Transverse colon (tissue), 4 donors: Measurements from ENCODE around the gene CACNG6. TPM values are rescaled to one million over a fixed set of nuclear protein-coding genes. Genes with fewer than 3 reads are reported as not detected.

Source experiments
- DNase-seq: peaks from one replicate; pipeline ENCODE4 v3.0.0-alpha.2; 2019
- H3K27ac ChIP-seq, 4 donors: fragments of 200-600 bp; sonication (generic); 2 replicates each; pipeline ENCODE4 v1.5.1; 2016 to 2018; ENCODE audit warnings: inconsistent platforms in 4 of 4
- H3K27me3 ChIP-seq: fragments of 200-600 bp; sonication (generic); 2 replicates; pipeline ENCODE4 v1.5.1; 2017; ENCODE audit warnings: inconsistent platforms
- H3K36me3 ChIP-seq, 4 donors: fragments of 200-600 bp; sonication (generic); 2 replicates each; pipeline ENCODE4 v1.5.1; 2017 to 2019; ENCODE audit warnings: inconsistent platforms in 4 of 4
- H3K4me1 ChIP-seq, 4 donors: fragments of 200-600 bp; sonication (generic); 2 replicates each; pipeline ENCODE4 v1.5.1; 2017 to 2020; ENCODE audit warnings: inconsistent platforms in 4 of 4
- H3K4me3 ChIP-seq, 4 donors: fragments of 200-600 bp; sonication (generic); 1 replicate in 1 of 4; 2 replicates in 3 of 4; pipeline versions ENCODE4 v1.5.1 to v1.6.1; 2017 to 2019; ENCODE audit warnings: inconsistent platforms in 4 of 4
- H3K9me3 ChIP-seq, 2 donors: fragments of 200-600 bp; sonication (generic); 2 replicates each; pipeline ENCODE4 v1.5.1; 2017 to 2019; ENCODE audit warnings: inconsistent platforms in 2 of 2
- CTCF ChIP-seq, 5 experiments: fragments of 200-600 bp in 3 of 5; fragments of 450-650 bp in 2 of 5; sonication (generic) in 3 of 5; IDR thresholded peaks; 1 replicate in 2 of 5; 2 replicates in 3 of 5; pipeline ENCODE4 v1.5.1; 2016 to 2017; ENCODE audit warnings: antibody characterized with exemption in 5 of 5, inconsistent platforms in 3 of 5, mild to moderate bottlenecking in 2 of 5, moderate library complexity in 1 of 5
- EP300 ChIP-seq: sonication (generic); formaldehyde crosslinking; IDR thresholded peaks from one replicate; pipeline ENCODE4 v1.6.1; 2017; ENCODE audit warnings: antibody characterized with exemption, low read depth
- POLR2A ChIP-seq: fragments of 450-650 bp; IDR thresholded peaks from one replicate; pipeline ENCODE4 v1.6.1; 2016; ENCODE audit warnings: antibody characterized with exemption, mild to moderate bottlenecking, moderate library complexity
- POLR2AphosphoS5 ChIP-seq, 3 donors: sonication (generic); formaldehyde crosslinking; IDR thresholded peaks; one replicate each; pipeline ENCODE4 v1.6.1; 2016; ENCODE audit warnings: antibody characterized with exemption in 3 of 3
- whole genome bisulfite sequencing, 2 donors: methylation state at CpG; one replicate each; pipeline ENCODE4 v1.1.5; 2018; ENCODE audit warnings: low coverage in 1 of 2; 5-methylcytosine and 5-hydroxymethylcytosine counted together
- in situ Hi-C, 4 donors: fragments of 200-750 bp; cut with MboI; loops; one replicate each; pipeline versions ENCODE4 v1.15.0 to v1.15.1; 2017; ENCODE audit warnings: low sequenced_read_pairs in 3 of 4, low pct_ligation_motif_present in 1 of 4, low pct_unique_long_range_greater_than_20kb in 1 of 4
- intact Hi-C: fragments of 100-400 bp; cut with DNase I; formaldehyde crosslinking; loops from one replicate; pipeline ENCODE4 v1.15.1; 2023; ENCODE audit warnings: low total_unique reads
- total RNA-seq, 4 donors: library from RNA; depleted of rRNA; stranded (reverse); fragments of >200 nt; gene quantifications; one replicate each; pipeline ENCODE4 v1.1.0, GENCODE V29; 2016

Gene CACNG6
- total RNA-seq, 4 donors from 2014 or later, result not detected

DNA sequence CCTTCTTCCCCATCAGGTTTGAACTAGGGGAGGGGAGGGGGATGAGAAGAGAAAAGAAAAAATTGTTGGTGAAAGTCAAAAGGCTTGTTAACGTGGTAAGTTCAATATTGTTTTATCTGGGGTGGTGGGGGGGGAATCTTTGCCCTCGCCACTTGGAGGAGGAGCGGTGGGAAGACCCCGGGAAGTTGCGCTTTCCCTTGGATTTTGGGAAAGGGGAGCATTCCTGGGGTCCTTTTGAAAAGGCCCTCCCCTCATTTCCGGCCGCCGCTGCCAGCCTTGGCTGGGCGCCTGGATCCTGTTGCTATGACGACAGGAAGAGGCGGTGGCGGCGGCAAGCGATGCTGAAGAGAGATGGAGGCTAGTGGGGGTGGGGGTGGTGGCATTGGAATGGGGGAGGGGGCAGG, 33.3 kb upstream of the CACNG6 start:
- no peak for DNase-seq
- in situ Hi-C loops, result no loop called here
- Histone ChIP-seq H3K9me3 (no peaks in the 10 kb centered on the region), H3K27me3 (peaks cover 72% of the 10 kb centered on the region), H3K4me1 (no peaks in the 10 kb centered on the region), H3K36me3 (no peaks in the 10 kb centered on the region), H3K27ac (no peak overlapping the region), H3K4me3 (no peak overlapping the region)
- 12 to 20% methylated on average over 7 to 14 of the region's 14 CpGs for WGBS, 2 donors
- TF ChIP-seq POLR2A (no peak), POLR2AphosphoS5 (IDR thresholded peaks at IDR 0.05) (no peak), EP300 (no peak), CTCF (IDR thresholded peaks at IDR 0.05) (no peak)
- intact Hi-C loops, result no loop called here

DNA sequence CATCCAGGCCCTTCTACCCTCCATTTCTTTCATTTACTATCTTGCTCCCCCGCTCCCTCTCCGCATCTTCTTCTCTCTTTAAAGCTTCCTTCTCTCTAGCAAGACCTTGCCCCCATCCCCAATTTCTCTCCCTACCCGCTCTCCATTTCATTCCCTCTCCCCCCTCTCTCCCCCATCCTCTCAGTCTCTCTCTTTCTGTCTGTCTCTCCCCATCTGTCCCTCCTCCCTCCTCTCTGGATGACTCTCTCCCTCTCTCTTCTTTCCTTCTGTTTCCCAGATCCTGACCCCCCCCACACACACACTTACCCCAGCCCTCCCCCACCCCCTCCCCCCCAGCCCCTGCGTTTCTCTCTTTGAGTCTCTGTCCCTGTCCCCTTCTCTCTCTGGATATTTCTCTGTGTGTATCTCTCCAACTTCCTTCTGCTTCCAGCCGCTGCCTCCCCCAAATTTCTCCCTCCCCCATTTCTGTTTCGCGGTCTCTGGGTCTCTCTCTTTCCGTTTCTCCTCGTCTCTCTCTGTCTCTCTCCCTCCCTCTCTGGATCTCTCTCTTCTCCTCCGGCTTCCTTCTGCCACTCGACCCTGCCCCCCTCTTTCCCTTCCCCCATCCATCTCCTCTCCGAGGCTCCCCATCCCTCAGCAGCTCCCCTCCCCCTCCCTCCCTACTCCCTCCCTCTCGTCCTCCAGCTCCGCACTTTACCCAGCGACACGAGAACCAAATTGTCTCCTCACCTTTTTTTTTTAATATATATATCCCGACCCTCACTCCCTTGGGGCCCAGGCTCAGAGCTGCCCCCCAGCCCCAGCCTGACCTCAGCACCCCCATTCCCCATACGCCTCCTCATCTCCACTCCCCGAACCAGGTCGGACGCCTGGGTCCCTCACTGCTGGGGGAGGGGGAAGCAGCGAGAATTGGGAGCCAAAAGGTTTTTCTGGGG, 32.3 kb upstream of the CACNG6 start:
- Histone ChIP-seq H3K27ac (no peak overlapping the region), H3K9me3 (no peaks in the 10 kb centered on the region), H3K36me3 (no peaks in the 10 kb centered on the region), H3K4me1 (no peaks in the 10 kb centered on the region), H3K4me3 (no peak overlapping the region), H3K27me3 (peaks cover 79% of the 10 kb centered on the region)
- no peak for DNase-seq
- WGBS, 2 donors, result 9 to 11% methylated on average over 8 to 22 of the region's 22 CpGs
- intact Hi-C loops (no loop called here), in situ Hi-C loops (no loop called here)
- TF ChIP-seq EP300 (no peak), CTCF (IDR thresholded peaks at IDR 0.05) (no peak), POLR2AphosphoS5 (IDR thresholded peaks at IDR 0.05) (no peak), POLR2A (no peak)

DNA sequence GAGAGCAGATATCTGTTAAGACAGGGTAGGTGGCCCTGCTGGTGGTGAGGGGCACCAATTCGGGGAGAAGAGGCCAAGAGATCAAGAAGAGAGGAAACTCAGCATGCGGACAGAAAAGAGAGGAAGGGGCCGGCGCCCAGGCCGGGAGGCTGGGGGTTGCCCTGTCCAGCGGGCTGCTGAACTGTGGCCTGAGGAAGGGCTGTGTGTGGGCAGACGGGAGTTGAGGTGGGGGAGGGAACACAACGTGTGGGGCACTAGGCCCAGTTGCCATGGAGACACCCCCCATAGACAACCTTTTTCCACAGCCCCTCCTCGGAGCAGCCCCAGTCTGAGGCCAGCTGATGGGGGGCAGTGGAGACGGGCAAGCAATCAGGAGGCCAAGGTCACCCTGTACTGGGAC, 31.2 kb upstream of the CACNG6 start:
- no peak overlapping the region for H3K4me3 ChIP-seq
- intact Hi-C loops (no loop called here), in situ Hi-C loops (no loop called here)
- 0 to 6% methylated on average over 1 to 10 of the region's 10 CpGs for WGBS, 2 donors
- no peak for TF ChIP-seq EP300
- TF ChIP-seq CTCF (IDR thresholded peaks at IDR 0.05), result no peak
- no peak overlapping the region for H3K27ac ChIP-seq
- no peaks in the 10 kb centered on the region for H3K4me1 ChIP-seq
- no peaks in the 10 kb centered on the region for H3K36me3 ChIP-seq
- no peak for DNase-seq
- no peaks in the 10 kb centered on the region for H3K9me3 ChIP-seq
- peaks cover 87% of the 10 kb centered on the region for H3K27me3 ChIP-seq

GRCh38 chr19:53960886-53961285, 30.6 kb upstream of the CACNG6 start:
- Histone ChIP-seq H3K9me3 (no peaks in the 10 kb centered on the region), H3K4me1 (no peaks in the 10 kb centered on the region), H3K27ac (no peak overlapping the region), H3K4me3 (no peak overlapping the region), H3K27me3 (peaks cover 89% of the 10 kb centered on the region), H3K36me3 (no peaks in the 10 kb centered on the region)
- in situ Hi-C loops (no loop called here), intact Hi-C loops (no loop called here)
- TF ChIP-seq EP300 (no peak), POLR2AphosphoS5 (IDR thresholded peaks at IDR 0.05) (no peak), POLR2A (no peak), CTCF (IDR thresholded peaks at IDR 0.05) (no peak)
- DNase-seq, result no peak
- WGBS, 2 donors, result 11 to 13% methylated on average over 8 of the region's 8 CpGs
